Neuronal stem cell (in vitro differentiated cells): ENCODE data around the gene FOXI2.

ENCODE experiments used
- DNase-seq: peaks from one replicate; pipeline ENCODE4 v3.0.0-alpha.2; 2013; ENCODE audit warnings: low spot score
- H2AFZ ChIP-seq: one replicate; pipeline ENCODE4 v1.6.1; 2013; ENCODE audit warnings: mild to moderate bottlenecking, low read length, inconsistent platforms
- H2AK5ac ChIP-seq: 2 replicates; pipeline ENCODE4 v1.6.1; 2013; ENCODE audit warnings: low read depth, mild to moderate bottlenecking, inconsistent platforms, low read length, moderate library complexity, mixed read lengths
- H2BK120ac ChIP-seq: 2 replicates; pipeline ENCODE4 v1.6.1; 2013; ENCODE audit warnings: low read depth, mild to moderate bottlenecking, inconsistent platforms, low read length, moderate library complexity, mixed read lengths
- H2BK12ac ChIP-seq: one replicate; pipeline ENCODE4 v1.6.1; 2013; ENCODE audit warnings: low read length, inconsistent platforms
- H2BK15ac ChIP-seq: 2 replicates; pipeline ENCODE4 v1.6.1; 2013; ENCODE audit warnings: mild to moderate bottlenecking, low read length, inconsistent platforms, mixed read lengths
- H2BK5ac ChIP-seq: one replicate; pipeline ENCODE4 v1.6.1; 2013; ENCODE audit warnings: inconsistent platforms, mild to moderate bottlenecking, low read length, moderate library complexity
- H3K14ac ChIP-seq: one replicate; pipeline ENCODE4 v1.6.1; 2013; ENCODE audit warnings: low read length, inconsistent platforms
- H3K18ac ChIP-seq: 2 replicates; pipeline ENCODE4 v1.6.1; 2013; ENCODE audit warnings: low read length, inconsistent platforms
- H3K23ac ChIP-seq: 2 replicates; pipeline ENCODE4 v1.6.1; 2013; ENCODE audit warnings: low read depth, mild to moderate bottlenecking, mixed read lengths, low read length, inconsistent platforms; ENCODE audit not compliant: poor library complexity
- H3K27ac ChIP-seq: replicated peaks from 3 replicates; pipeline ENCODE4 v1.5.1; 2013; ENCODE audit warnings: low read length, inconsistent platforms
- H3K27me3 ChIP-seq, 3 experiments: 2 replicates each; pipeline ENCODE4 v1.6.1; 2013; ENCODE audit warnings: low read length in 3 of 3, mild to moderate bottlenecking in 2 of 3, inconsistent platforms in 1 of 3, low read depth in 1 of 3, mixed read lengths in 1 of 3, moderate library complexity in 1 of 3; ENCODE audit not compliant: control insufficient read depth in 3 of 3, insufficient read depth in 3 of 3
- H3K36me3 ChIP-seq, 2 donors: replicated peaks in 1 of 2; 2 replicates each; pipeline ENCODE4 v1.6.1; 2013; ENCODE audit warnings: low read length in 2 of 2; ENCODE audit not compliant: control insufficient read depth in 2 of 2, insufficient read depth in 2 of 2
- H3K4ac ChIP-seq: 2 replicates; pipeline ENCODE4 v1.6.1; 2013; ENCODE audit warnings: inconsistent platforms, mild to moderate bottlenecking, low read length, moderate library complexity
- H3K4me1 ChIP-seq, 2 donors: 1 replicate in 1 of 2; 2 replicates in 1 of 2; pipeline ENCODE4 v1.6.1; 2013; ENCODE audit warnings: low read length in 2 of 2, low read depth in 1 of 2; ENCODE audit not compliant: control insufficient read depth in 2 of 2, insufficient read depth in 1 of 2
- H3K4me2 ChIP-seq: one replicate; pipeline ENCODE4 v1.6.1; 2013; ENCODE audit warnings: mild to moderate bottlenecking, low read length, inconsistent platforms; ENCODE audit not compliant: insufficient read depth, poor library complexity, severe bottlenecking
- H3K4me3 ChIP-seq, 2 donors: 2 replicates each; pipeline ENCODE4 v1.5.1; 2013; ENCODE audit warnings: low read length in 2 of 2, mild to moderate bottlenecking in 2 of 2, inconsistent platforms in 1 of 2, moderate library complexity in 1 of 2
- H3K79me1 ChIP-seq: one replicate; pipeline ENCODE4 v1.6.1; 2013; ENCODE audit warnings: low read depth, mild to moderate bottlenecking, inconsistent platforms, low read length, moderate library complexity
- H3K9ac ChIP-seq: one replicate; pipeline ENCODE4 v1.6.1; 2013; ENCODE audit warnings: mild to moderate bottlenecking, low read depth, low read length, inconsistent platforms; ENCODE audit not compliant: poor library complexity
- H3K9me3 ChIP-seq, 2 donors: replicated peaks in 1 of 2; 2 replicates each; pipeline versions ENCODE3 to v1.6.1; 2013; ENCODE audit warnings: low read length in 2 of 2, mild to moderate bottlenecking in 2 of 2, inconsistent platforms in 1 of 2, low read depth in 1 of 2, mixed read lengths in 1 of 2, moderate library complexity in 1 of 2; ENCODE audit not compliant: control insufficient read depth in 2 of 2, insufficient read depth in 1 of 2
- H4K8ac ChIP-seq: one replicate; pipeline ENCODE4 v1.6.1; 2013; ENCODE audit warnings: low read depth, mild to moderate bottlenecking, inconsistent platforms, low read length, moderate library complexity
- H4K91ac ChIP-seq: one replicate; pipeline ENCODE4 v1.6.1; 2013; ENCODE audit warnings: low read length, low read depth, mild to moderate bottlenecking, inconsistent platforms; ENCODE audit not compliant: poor library complexity
- WGBS, 2 donors: extraction: QIAGEN DNeasy Blood & Tissue Kit; methylation state at CpG; one replicate each; pipeline ENCODE4 v1.1.7; 2013; ENCODE audit warnings: missing lambda C conversion rate in 2 of 2, mixed read lengths in 1 of 2; ENCODE audit not compliant: insufficient read length in 2 of 2, insufficient replicate concordance in 1 of 2; ENCODE audit errors: extremely low coverage in 2 of 2; 5-methylcytosine and 5-hydroxymethylcytosine counted together

Gene FOXI2

DNA sequence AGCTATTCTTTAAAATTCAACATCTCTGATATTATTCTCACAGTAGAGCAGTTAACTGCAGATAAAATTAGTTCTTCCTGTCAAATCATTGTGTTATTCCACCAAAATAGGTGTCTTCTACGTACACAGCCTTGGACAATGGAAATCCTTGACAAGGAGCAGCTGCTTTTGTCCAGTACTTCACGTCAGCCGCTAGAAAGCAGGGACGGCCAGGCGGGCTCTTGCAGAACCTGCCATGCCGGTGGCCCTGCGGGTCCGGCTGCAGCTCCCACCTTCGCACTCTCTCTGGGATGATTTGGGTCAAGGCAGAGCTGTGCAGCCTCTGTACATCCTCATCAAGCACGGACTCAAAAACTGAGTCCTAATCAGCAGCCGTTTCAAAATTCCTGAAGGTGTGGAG, 2.2 kb upstream of the FOXI2 start:
- no CpG with 5 or more reads among the region's 11 CpGs for WGBS, 2 donors
- Histone ChIP-seq H3K4me3 (no peak overlapping the region), H3K27ac (no peak overlapping the region), H3K4me1 (peaks cover 0 to 9% of the 10 kb centered on the region in 2 donors), H2BK5ac (no peak overlapping the region), H3K4ac (no peak overlapping the region), H3K27me3 (peaks cover 42 to 75% (median 68%) of the 10 kb centered on the region in 3 experiments), H3K14ac (no peak overlapping the region), H3K4me2 (no peak overlapping the region), H2AFZ (no peak overlapping the region), H4K91ac (no peak overlapping the region), H3K9ac (no peak overlapping the region), H4K8ac (no peak overlapping the region), H3K36me3 (no peaks in the 10 kb centered on the region), H2BK120ac (no peak overlapping the region), H3K18ac (no peak overlapping the region), H2BK15ac (no peak overlapping the region), H2BK12ac (no peak overlapping the region), H2AK5ac (no peak overlapping the region), H3K9me3 (no peaks in the 10 kb centered on the region), H3K23ac (no peak overlapping the region), H3K79me1 (no peaks in the 10 kb centered on the region)
- no peak for DNase-seq

DNA sequence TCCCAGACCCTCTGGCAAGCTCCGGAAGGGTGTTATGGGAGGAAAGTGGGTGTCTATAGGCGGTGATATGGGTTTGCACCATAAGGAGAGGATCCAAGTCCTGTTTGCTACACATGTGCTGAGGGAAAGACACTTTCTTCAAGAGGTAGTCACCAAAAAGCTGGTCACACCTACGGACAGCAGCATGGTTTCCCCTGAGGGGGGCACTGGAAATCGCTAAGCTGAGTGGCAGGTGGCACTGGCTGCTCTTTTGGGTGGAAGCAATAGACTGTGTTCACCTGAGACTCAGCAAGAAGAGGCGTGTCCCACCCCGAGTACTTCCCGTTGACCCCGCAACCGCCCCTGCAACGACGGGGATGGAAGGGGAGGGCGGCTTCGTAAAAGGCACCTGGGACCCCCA, 1.8 kb upstream of the FOXI2 start:
- Histone ChIP-seq H3K4me2 (no peak overlapping the region), H3K14ac (no peak overlapping the region), H2AK5ac (no peak overlapping the region), H3K79me1 (no peaks in the 10 kb centered on the region), H3K4me3 (no peak overlapping the region), H3K18ac (no peak overlapping the region), H3K23ac (no peak overlapping the region), H2BK12ac (no peak overlapping the region), H2BK120ac (no peak overlapping the region), H2BK15ac (no peak overlapping the region), H3K4me1 (peaks cover 0 to 9% of the 10 kb centered on the region in 2 donors), H3K36me3 (no peaks in the 10 kb centered on the region), H3K27ac (no peak overlapping the region), H4K8ac (no peak overlapping the region), H2BK5ac (no peak overlapping the region), H3K4ac (no peak overlapping the region), H3K9me3 (no peaks in the 10 kb centered on the region), H3K27me3 (peaks cover 42 to 78% (median 72%) of the 10 kb centered on the region in 3 experiments), H2AFZ (no peak overlapping the region), H4K91ac (no peak overlapping the region), H3K9ac (no peak overlapping the region)
- no peak for DNase-seq
- no CpG with 5 or more reads among the region's 13 CpGs for WGBS, 2 donors

DNA sequence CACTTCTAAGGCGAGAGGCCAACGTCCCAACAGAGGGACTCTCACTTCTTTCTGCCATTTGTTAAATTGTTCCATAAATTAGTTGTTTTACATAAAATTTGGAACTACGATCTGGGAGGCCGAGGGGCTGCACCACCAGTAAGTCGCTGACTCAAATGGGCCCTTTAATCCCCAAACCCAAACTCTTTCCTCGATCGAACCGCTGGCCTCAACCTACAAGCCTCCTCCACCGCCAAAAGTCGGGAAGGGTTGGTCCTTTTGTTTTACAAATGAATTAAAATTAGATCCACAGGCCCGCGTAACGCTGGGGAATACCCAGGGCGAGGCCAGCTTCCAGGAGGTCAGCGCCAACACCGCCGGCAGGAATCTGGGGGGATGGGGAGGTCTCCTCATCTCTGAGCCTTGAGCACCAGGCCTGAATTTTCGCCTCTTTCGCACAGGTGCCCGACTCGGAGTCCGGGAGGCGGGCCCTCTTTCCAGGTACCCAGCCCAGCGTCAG, 1.2 kb upstream of the FOXI2 start:
- H3K4me2 ChIP-seq = peak overlapping the region; percentile 79
- H3K4ac ChIP-seq = no peak overlapping the region
- H3K18ac ChIP-seq = peak overlapping the region; percentile 59
- H2AK5ac ChIP-seq = no peak overlapping the region
- peaks cover 0 to 9% of the 10 kb centered on the region in 2 donors for H3K4me1 ChIP-seq
- H2BK15ac ChIP-seq = no peak overlapping the region
- H3K23ac ChIP-seq = no peak overlapping the region
- H4K8ac ChIP-seq = no peak overlapping the region
- H2BK12ac ChIP-seq = no peak overlapping the region
- no peak overlapping the region for H3K14ac ChIP-seq
- no peak for DNase-seq
- no peak overlapping the region for H3K9ac ChIP-seq
- no CpG with 5 or more reads among the region's 24 CpGs for WGBS, 2 donors
- H3K9me3 ChIP-seq = no peaks in the 10 kb centered on the region
- H3K27ac ChIP-seq = no peak overlapping the region
- H2AFZ ChIP-seq = no peak overlapping the region
- no peak overlapping the region for H3K4me3 ChIP-seq
- no peak overlapping the region for H2BK120ac ChIP-seq
- no peak overlapping the region for H4K91ac ChIP-seq
- H3K79me1 ChIP-seq = no peaks in the 10 kb centered on the region
- no peaks in the 10 kb centered on the region for H3K36me3 ChIP-seq
- peaks cover 42 to 82% (median 75%) of the 10 kb centered on the region in 3 experiments for H3K27me3 ChIP-seq
- no peak overlapping the region for H2BK5ac ChIP-seq

DNA sequence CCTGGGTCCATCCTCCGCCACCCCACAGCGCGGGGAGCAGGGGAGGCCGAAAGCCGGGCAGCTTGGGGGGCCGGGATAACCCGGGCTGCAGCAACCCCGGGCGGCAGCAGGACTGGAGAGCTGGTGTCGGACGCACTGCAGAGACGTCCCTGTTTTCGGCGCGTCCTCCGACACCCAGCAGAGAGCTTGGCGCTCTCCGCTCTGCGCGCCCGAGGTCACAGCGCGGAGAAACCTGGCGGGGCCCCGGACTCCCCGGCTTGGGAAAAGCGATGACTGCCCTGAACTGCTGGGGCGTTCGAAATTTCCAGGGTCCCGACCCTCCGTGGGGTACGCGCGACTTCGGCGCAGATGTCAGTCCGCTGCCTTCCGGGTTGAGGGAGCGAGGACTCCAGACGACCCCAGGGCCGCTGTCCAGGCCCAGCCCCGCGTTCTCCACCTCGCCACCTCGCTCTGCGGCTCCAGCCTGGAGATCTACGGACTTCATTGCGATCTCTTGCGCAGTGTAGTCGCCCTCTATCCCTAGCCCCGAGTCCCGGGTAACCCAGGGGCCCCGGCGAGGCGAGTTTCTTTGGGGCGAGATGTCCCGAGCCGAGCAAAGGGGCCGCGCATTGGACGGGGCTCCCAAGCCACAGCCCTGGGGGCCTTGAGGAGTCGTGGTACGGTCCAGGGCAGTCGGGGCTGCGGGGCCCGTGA, 617 bp upstream of the FOXI2 start:
- peak overlapping the region; percentile 25 for H3K23ac ChIP-seq
- no peaks in the 10 kb centered on the region for H3K79me1 ChIP-seq
- WGBS, 2 donors = no CpG with 5 or more reads among the region's 66 CpGs
- no peaks in the 10 kb centered on the region for H3K36me3 ChIP-seq
- H3K9me3 ChIP-seq = no peaks in the 10 kb centered on the region
- H2BK120ac ChIP-seq = no peak overlapping the region
- H4K91ac ChIP-seq = no peak overlapping the region
- peak overlapping the region; percentile 79 for H3K4me2 ChIP-seq
- no peak for DNase-seq
- H3K14ac ChIP-seq = no peak overlapping the region
- no peak overlapping the region for H3K27ac ChIP-seq
- H2BK15ac ChIP-seq = no peak overlapping the region
- peaks cover 0 to 9% of the 10 kb centered on the region in 2 donors for H3K4me1 ChIP-seq
- no peak overlapping the region for H2BK12ac ChIP-seq
- H2AK5ac ChIP-seq = no peak overlapping the region
- no peak overlapping the region for H4K8ac ChIP-seq
- H2BK5ac ChIP-seq = peak overlapping the region; percentile 7
- H3K4ac ChIP-seq = no peak overlapping the region
- H2AFZ ChIP-seq = peak overlapping the region; percentile 7
- peak overlapping the region; percentile 16 for H3K9ac ChIP-seq
- H3K27me3 ChIP-seq = peaks cover 42 to 83% (median 75%) of the 10 kb centered on the region in 3 experiments
- peak overlapping the region in 1 of 2 donors; percentile 59 for H3K4me3 ChIP-seq
- H3K18ac ChIP-seq = peak overlapping the region; percentile 77
